Fibroblast of lung (primary cell): ENCODE measurements around the gene ADGRB3. TPM values are rescaled to one million over a fixed set of nuclear protein-coding genes. Genes with fewer than 3 reads are reported as not detected.

Experiments
- DNase-seq, 2 donors: peaks; one replicate each; pipeline versions ENCODE4 v3.0.0 to v3.0.0-alpha.2; 2010; ENCODE audit warnings: low read depth in 2 of 2
- H2AFZ ChIP-seq: 2 replicates; pipeline ENCODE4 v1.5.1; 2012; ENCODE audit warnings: low read length, control low read depth, inconsistent platforms
- H3K27ac ChIP-seq: 2 replicates; pipeline ENCODE4 v1.5.1; 2011; ENCODE audit warnings: low read length, control low read depth; ENCODE audit not compliant: insufficient read depth
- H3K27me3 ChIP-seq: 2 replicates; pipeline ENCODE4 v1.5.1; 2011; ENCODE audit warnings: mild to moderate bottlenecking, low read length; ENCODE audit not compliant: control insufficient read depth, insufficient read depth
- H3K36me3 ChIP-seq: 2 replicates; pipeline ENCODE4 v1.5.1; 2011; ENCODE audit warnings: low read length; ENCODE audit not compliant: control insufficient read depth, insufficient read depth
- H3K4me1 ChIP-seq: 2 replicates; pipeline ENCODE4 v1.5.1; 2011; ENCODE audit warnings: low read length; ENCODE audit not compliant: control insufficient read depth, insufficient read depth; ENCODE audit errors: extremely low read depth
- H3K4me2 ChIP-seq: 2 replicates; pipeline ENCODE4 v1.5.1; 2011; ENCODE audit warnings: low read length, control low read depth; ENCODE audit not compliant: insufficient read depth; ENCODE audit errors: extremely low read depth
- H3K4me3 ChIP-seq, 4 experiments: fragments of 200-600 bp in 1 of 4; sonication (generic) in 1 of 4; replicated peaks in 1 of 4; 2 replicates each; pipeline ENCODE4 v1.5.1; 2011 to 2016; ENCODE audit warnings: low read length in 4 of 4, low read depth in 3 of 4, mild to moderate bottlenecking in 3 of 4, control low read depth in 2 of 4, inconsistent platforms in 1 of 4, mixed read lengths in 1 of 4; ENCODE audit not compliant: insufficient read depth in 1 of 4; ENCODE audit errors: control extremely low read depth in 1 of 4
- H3K79me2 ChIP-seq: 2 replicates; pipeline ENCODE4 v1.5.1; 2012; ENCODE audit warnings: mild to moderate bottlenecking, low read length, inconsistent platforms; ENCODE audit not compliant: control insufficient read depth, insufficient read depth
- H3K9ac ChIP-seq: 2 replicates; pipeline ENCODE4 v1.5.1; 2011; ENCODE audit warnings: mild to moderate bottlenecking, low read length, control low read depth; ENCODE audit not compliant: insufficient read depth
- H3K9me3 ChIP-seq: 2 replicates; pipeline ENCODE4 v1.5.1; 2012; ENCODE audit warnings: low read depth, low read length; ENCODE audit not compliant: control insufficient read depth, insufficient read depth
- H4K20me1 ChIP-seq: 2 replicates; pipeline ENCODE4 v1.5.1; 2011; ENCODE audit warnings: low read length; ENCODE audit not compliant: control insufficient read depth, insufficient read depth; ENCODE audit errors: extremely low read depth
- EZH2 ChIP-seq: IDR thresholded peaks from 2 replicates; pipeline ENCODE4 v1.5.1; 2012; ENCODE audit warnings: low read length, control low read depth, mild to moderate bottlenecking; ENCODE audit errors: missing control alignments
- polyA plus RNA-seq, 2 donors: library from polyadenylated mRNA; depleted of rRNA in 1 of 2; stranded (reverse) in 1 of 2; unstranded in 1 of 2; fragments of >200 nt; gene quantifications; 2 replicates each; pipeline ENCODE4 v1.2.1, GENCODE V29; 2011 to 2012; ENCODE audit warnings: missing spikeins in 1 of 2
- total RNA-seq: library from RNA; depleted of rRNA; stranded (reverse); fragments of >200 nt; gene quantifications from 2 replicates; pipeline ENCODE4 v1.2.1, GENCODE V29; 2014
- TF ChIP-seq, protein P1 (sequence below), 2 donors: IDR thresholded peaks in 1 of 2; conservative IDR thresholded peaks in 1 of 2; 1 replicate in 1 of 2; 2 replicates in 1 of 2; pipeline ENCODE4 v1.5.1; 2011 to 2012; ENCODE audit warnings: low read length in 2 of 2, control low read depth in 1 of 2, inconsistent platforms in 1 of 2, low read depth in 1 of 2, mild to moderate bottlenecking in 1 of 2

ADGRB3 gene
- total and polyA plus RNA-seq, 2 donors (not counting 1 experiment from before 2014, with no cell fraction given), result 0.33 TPM; not detected in 1

DNA sequence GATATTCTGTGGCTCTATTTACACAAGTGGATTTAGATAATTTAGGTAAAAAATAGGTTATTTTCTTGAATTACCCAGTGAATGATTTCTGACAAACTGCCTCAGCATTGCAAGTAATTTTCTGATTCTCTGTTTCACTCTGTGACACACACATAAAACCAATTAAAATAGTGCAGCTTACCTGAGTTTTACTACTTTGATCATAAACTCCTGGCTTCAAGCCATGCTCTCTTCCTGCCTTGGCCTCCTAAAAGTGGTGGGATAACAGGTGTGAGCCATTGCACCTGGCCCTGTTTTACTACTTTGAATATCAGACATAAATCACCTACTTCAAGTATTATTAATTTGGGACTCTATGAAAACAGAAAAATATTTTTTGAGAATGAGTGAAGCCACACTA is 462.9 kb downstream of the ADGRB3 start:
- Histone ChIP-seq H3K27me3 (no peaks in the 10 kb centered on the region), H3K4me1 (no peaks in the 10 kb centered on the region), H3K27ac (no peak overlapping the region), H3K4me3 (no peak overlapping the region), H3K4me2 (no peak overlapping the region), H2AFZ (no peak overlapping the region), H3K9me3 (no peaks in the 10 kb centered on the region), H3K79me2 (no peaks in the 10 kb centered on the region), H4K20me1 (no peaks in the 10 kb centered on the region), H3K9ac (no peak overlapping the region), H3K36me3 (no peaks in the 10 kb centered on the region)
- DNase-seq, result no peak
- TF ChIP-seq EZH2, result no peak
- TF ChIP-seq, protein P1, sequence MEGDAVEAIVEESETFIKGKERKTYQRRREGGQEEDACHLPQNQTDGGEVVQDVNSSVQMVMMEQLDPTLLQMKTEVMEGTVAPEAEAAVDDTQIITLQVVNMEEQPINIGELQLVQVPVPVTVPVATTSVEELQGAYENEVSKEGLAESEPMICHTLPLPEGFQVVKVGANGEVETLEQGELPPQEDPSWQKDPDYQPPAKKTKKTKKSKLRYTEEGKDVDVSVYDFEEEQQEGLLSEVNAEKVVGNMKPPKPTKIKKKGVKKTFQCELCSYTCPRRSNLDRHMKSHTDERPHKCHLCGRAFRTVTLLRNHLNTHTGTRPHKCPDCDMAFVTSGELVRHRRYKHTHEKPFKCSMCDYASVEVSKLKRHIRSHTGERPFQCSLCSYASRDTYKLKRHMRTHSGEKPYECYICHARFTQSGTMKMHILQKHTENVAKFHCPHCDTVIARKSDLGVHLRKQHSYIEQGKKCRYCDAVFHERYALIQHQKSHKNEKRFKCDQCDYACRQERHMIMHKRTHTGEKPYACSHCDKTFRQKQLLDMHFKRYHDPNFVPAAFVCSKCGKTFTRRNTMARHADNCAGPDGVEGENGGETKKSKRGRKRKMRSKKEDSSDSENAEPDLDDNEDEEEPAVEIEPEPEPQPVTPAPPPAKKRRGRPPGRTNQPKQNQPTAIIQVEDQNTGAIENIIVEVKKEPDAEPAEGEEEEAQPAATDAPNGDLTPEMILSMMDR (conservative IDR thresholded peaks at IDR 0.05 in 1 of 2, IDR thresholded peaks at IDR 0.05 in 1 of 2; ENCODE audit: low read depth in 1 of 2, low read length in 2 of 2), result no peak

DNA sequence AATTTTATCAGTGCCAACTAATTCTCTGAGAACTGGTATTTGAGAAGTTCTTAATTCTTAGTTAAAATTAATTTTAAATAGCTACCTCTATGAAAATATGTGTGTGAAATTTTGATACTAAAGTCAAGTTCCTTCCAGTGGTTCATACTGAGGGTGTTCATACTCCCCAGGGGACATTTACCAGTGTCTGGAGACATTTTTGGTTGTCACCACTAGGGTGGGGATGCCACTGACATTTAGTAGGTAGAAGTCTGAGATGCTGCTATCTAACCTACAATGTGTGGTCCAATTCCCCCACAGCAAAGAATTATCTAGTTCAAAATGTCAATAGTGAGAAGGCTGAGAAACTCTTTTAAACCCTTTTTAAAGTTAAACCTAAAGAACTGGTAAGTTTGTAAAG is 463.8 kb downstream of the ADGRB3 start:
- no peak overlapping the region for H2AFZ ChIP-seq
- H3K27ac ChIP-seq, result no peak overlapping the region
- no peaks in the 10 kb centered on the region for H3K79me2 ChIP-seq
- H3K4me3 ChIP-seq, result no peak overlapping the region
- H3K36me3 ChIP-seq, result no peaks in the 10 kb centered on the region
- no peaks in the 10 kb centered on the region for H4K20me1 ChIP-seq
- no peaks in the 10 kb centered on the region for H3K27me3 ChIP-seq
- H3K4me2 ChIP-seq, result no peak overlapping the region
- no peaks in the 10 kb centered on the region for H3K4me1 ChIP-seq
- no peak for DNase-seq
- no peaks in the 10 kb centered on the region for H3K9me3 ChIP-seq
- no peak for TF ChIP-seq EZH2
- TF ChIP-seq, protein P1 (conservative IDR thresholded peaks at IDR 0.05 in 1 of 2, IDR thresholded peaks at IDR 0.05 in 1 of 2; ENCODE audit: low read depth in 1 of 2, low read length in 2 of 2), result no peak
- no peak overlapping the region for H3K9ac ChIP-seq

DNA sequence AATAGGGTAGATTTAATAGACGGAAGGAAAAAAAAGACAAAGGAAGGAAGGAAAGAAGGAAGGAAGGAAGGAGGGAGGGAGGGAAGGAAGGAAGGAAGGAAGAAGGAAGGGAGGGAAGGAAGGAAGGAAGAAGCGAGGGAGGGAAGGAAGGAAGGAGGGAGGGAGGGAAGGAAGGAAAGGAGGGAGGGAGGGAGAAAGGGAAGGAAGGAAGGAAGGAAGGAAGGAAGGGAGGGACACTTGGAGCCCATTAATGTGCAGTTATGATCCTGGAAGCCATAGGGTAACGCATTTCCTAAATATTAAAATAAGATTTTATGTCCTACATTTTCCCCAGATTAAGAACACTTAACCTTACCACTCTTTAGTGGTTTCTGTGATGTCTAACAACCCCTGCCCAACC is 465.7 kb downstream of the ADGRB3 start:
- no peak overlapping the region for H3K4me2 ChIP-seq
- DNase-seq, result no peak
- no peaks in the 10 kb centered on the region for H3K9me3 ChIP-seq
- H3K9ac ChIP-seq, result no peak overlapping the region
- H3K36me3 ChIP-seq, result no peaks in the 10 kb centered on the region
- H2AFZ ChIP-seq, result no peak overlapping the region
- H3K27ac ChIP-seq, result no peak overlapping the region
- no peaks in the 10 kb centered on the region for H3K4me1 ChIP-seq
- H3K4me3 ChIP-seq, result no peak overlapping the region
- TF ChIP-seq EZH2, result no peak
- TF ChIP-seq, protein P1 (conservative IDR thresholded peaks at IDR 0.05 in 1 of 2, IDR thresholded peaks at IDR 0.05 in 1 of 2; ENCODE audit: low read depth in 1 of 2, low read length in 2 of 2), result no peak
- no peaks in the 10 kb centered on the region for H3K27me3 ChIP-seq
- H3K79me2 ChIP-seq, result no peaks in the 10 kb centered on the region
- no peaks in the 10 kb centered on the region for H4K20me1 ChIP-seq
